Central memory CD8-positive, alpha-beta T cell (primary cell): ENCODE data around the gene PRKCH.

ENCODE experiments used
- ATAC-seq: fragments of 150-1000 bp; cut with Tn5 transposase; replicated peaks from 2 replicates; pipeline ENCODE4 v1.10.0; 2022; ENCODE audit warnings: mild to moderate bottlenecking, moderate FRiP score, moderate number of reproducible peaks; ENCODE audit not compliant: poor library complexity, severe bottlenecking; ENCODE audit errors: extremely low read depth
- DNase-seq, 2 donors: peaks; one replicate each; pipeline ENCODE4 v3.0.0; 2021; ENCODE audit warnings: low spot score in 2 of 2
- H3K27ac Mint-ChIP-seq: one replicate; pipeline ENCODE4 v1.8.0; 2022; ENCODE audit warnings: low read depth, mild to moderate bottlenecking, moderate library complexity, mixed read lengths
- H3K27me3 Mint-ChIP-seq: one replicate; pipeline ENCODE4 v1.8.0; 2022; ENCODE audit warnings: mixed read lengths
- H3K36me3 Mint-ChIP-seq: one replicate; pipeline ENCODE4 v1.8.0; 2022; ENCODE audit warnings: mild to moderate bottlenecking, moderate library complexity, mixed read lengths; ENCODE audit not compliant: insufficient read depth
- H3K4me1 Mint-ChIP-seq: one replicate; pipeline ENCODE4 v1.8.0; 2022; ENCODE audit warnings: mixed read lengths
- H3K4me3 Mint-ChIP-seq: one replicate; pipeline ENCODE4 v1.8.0; 2022; ENCODE audit warnings: mild to moderate bottlenecking, moderate library complexity, mixed read lengths
- H3K9me3 Mint-ChIP-seq: one replicate; pipeline ENCODE4 v1.8.0; 2022; ENCODE audit warnings: mixed read lengths

The PRKCH gene

DNA sequence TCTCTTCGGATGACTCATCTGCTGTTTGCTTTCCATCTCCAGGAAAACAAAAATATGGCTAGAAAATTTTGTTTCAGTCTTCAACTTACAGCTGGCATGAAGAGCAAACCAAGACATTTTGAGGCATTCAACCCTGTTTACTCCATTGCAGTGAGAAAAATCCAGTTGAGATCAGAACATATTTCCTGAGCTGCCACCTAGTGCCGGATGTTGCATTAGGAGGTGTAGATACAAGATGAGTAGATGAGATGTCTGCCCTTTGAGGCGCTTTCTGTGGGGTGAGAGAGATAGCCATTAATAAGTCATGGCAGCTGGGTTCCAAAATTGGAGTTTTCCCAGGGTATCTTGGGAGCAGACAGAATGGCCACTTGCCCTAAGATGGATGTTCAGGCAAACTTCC lies 171.1 kb downstream of the PRKCH start:
- peaks cover 21% of the 10 kb centered on the region for H3K4me1 Mint-ChIP-seq
- no peaks in the 10 kb centered on the region for H3K27me3 Mint-ChIP-seq
- H3K36me3 Mint-ChIP-seq: peaks cover 37% of the 10 kb centered on the region
- H3K4me3 Mint-ChIP-seq: no peak overlapping the region
- H3K27ac Mint-ChIP-seq: no peak overlapping the region
- no peak for DNase-seq
- peak; percentile 60 for ATAC-seq
- no peaks in the 10 kb centered on the region for H3K9me3 Mint-ChIP-seq

DNA sequence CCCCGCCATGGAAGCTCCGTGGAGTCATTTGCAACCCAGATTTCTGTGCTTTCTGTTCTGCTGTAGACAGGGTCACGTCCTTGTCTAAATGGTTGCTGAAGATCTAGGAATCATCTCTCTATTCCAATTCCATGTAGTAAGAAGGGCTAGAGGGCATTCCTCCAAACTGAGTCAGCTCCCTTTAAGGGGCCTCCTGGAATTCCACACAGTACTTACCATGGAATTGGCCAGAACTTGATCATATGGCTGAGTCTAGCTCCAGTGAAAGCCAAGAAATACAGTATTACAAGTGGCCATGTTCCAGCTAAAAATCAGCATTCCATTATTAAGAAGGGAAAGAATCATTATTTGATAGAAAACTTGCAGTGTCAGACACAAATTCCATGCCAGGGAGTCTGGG lies 171.9 kb downstream of the PRKCH start:
- Mint-ChIP-seq H3K27me3 (no peaks in the 10 kb centered on the region), H3K27ac (no peak overlapping the region), H3K36me3 (peaks cover 37% of the 10 kb centered on the region), H3K4me1 (peaks cover 21% of the 10 kb centered on the region), H3K9me3 (no peaks in the 10 kb centered on the region), H3K4me3 (no peak overlapping the region)
- ATAC-seq (no peak), DNase-seq (no peak)

DNA sequence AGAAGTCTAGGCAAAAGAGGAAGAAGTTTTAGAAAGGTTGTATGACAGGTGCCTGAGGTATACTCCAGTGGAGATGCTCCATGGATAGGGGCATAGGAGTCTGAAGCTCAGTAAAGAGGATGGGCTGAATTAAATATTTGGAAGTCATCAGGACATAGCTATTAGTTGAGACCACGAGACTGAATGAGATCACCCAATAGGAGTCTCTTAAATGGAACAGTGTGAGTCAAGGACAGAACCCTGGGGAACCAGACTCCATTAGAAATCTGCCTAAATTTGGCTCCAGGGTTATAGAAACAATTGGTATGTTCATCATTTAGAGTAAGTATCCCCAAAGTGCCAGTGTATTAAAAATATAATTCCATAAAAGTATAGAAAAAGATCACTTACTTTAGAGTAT lies 172.6 kb downstream of the PRKCH start:
- Mint-ChIP-seq H3K36me3 (peaks cover 36% of the 10 kb centered on the region), H3K9me3 (no peaks in the 10 kb centered on the region), H3K4me1 (peaks cover 29% of the 10 kb centered on the region), H3K27me3 (no peaks in the 10 kb centered on the region), H3K4me3 (no peak overlapping the region), H3K27ac (no peak overlapping the region)
- ATAC-seq (no peak), DNase-seq (no peak)

DNA sequence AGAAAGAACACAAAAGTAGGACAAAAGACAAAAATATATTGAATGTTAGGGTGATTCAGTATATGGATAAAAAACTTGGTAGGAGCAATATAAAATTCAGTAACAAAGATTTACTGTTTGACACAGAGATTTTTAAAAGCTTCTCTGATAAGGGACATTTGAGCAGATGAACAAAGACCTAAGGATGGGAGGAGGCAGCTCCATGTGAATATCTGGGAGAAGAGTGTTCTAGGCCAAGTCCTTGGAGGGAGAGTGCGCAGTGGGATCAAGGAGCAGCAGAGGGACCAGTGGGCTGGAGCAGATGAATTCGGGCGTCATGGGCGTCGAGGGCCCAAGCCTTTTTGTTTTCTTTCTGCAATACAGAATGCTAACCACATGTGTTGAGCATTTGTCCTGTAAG lies 174.4 kb downstream of the PRKCH start:
- H3K27ac Mint-ChIP-seq: peak overlapping the region; percentile 88
- no peaks in the 10 kb centered on the region for H3K27me3 Mint-ChIP-seq
- no peaks in the 10 kb centered on the region for H3K9me3 Mint-ChIP-seq
- DNase-seq (no peak), ATAC-seq (no peak)
- peaks cover 46% of the 10 kb centered on the region for H3K4me1 Mint-ChIP-seq
- H3K36me3 Mint-ChIP-seq: peaks cover 43% of the 10 kb centered on the region
- H3K4me3 Mint-ChIP-seq: no peak overlapping the region

DNA sequence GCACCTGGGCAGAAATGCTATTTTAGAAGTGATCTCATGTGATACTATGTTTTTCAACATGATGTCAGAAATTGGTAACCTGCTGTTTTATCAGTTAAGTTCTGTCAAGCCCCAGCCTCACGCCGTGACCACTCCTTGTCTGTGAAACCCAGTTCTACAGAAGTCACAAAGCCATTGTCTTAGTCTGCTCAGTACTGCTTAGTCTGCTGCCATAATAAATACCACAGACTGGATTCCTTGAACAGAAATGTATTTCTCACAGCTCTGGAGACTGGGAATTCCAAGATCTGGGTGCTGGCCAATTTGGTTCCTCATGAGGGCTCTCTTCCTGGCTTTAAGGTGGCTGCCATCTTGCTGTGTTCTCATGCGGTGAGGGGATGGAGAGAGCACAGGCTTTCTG lies 176.9 kb downstream of the PRKCH start:
- DNase-seq (no peak), ATAC-seq (no peak)
- Mint-ChIP-seq H3K4me1 (peaks cover 69% of the 10 kb centered on the region), H3K27ac (peak overlapping the region; percentile 67), H3K27me3 (no peaks in the 10 kb centered on the region), H3K36me3 (peaks cover 54% of the 10 kb centered on the region), H3K4me3 (no peak overlapping the region), H3K9me3 (no peaks in the 10 kb centered on the region)

DNA sequence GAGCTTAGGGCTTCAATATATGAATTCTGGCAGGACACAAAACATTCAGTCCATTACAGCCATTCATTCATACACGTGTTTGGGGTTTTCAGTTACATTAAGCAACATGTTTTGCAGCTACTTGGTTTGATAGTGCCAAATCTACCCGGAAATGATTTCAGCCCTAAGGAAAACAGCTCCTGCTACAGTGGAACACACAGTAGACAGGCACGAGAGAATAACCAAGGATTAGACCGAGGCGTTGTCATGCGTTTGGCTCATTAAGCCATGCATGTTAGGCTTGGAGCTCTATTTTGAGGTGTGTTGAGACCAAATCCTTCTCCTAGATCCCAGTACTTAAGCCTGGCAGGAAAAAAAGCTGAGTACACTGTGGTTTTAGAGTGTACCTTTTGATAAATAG lies 177.4 kb downstream of the PRKCH start:
- ATAC-seq: no peak
- Mint-ChIP-seq H3K36me3 (peaks cover 58% of the 10 kb centered on the region), H3K27me3 (no peaks in the 10 kb centered on the region), H3K9me3 (no peaks in the 10 kb centered on the region), H3K27ac (peak overlapping the region; percentile 67), H3K4me3 (no peak overlapping the region), H3K4me1 (peaks cover 74% of the 10 kb centered on the region)
- DNase-seq: no peak

DNA sequence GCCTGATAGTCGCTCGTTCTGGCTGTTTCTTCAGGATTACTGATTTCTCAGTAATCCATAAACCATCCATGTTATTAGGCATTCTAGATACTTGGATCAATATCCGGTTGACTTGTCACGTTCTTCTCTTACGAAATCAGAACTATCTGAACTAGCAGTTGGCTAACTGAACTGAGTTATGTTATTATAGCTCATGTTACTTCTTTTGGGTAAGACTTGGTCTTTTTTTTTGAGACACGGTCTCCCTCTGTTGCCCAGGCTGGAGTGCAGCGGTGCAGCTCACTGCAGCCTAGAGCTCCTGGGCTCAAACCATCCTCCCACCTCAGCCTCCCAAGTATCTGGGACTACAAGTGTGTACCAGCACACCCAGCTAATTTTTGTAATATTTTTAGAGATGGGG lies 178.6 kb downstream of the PRKCH start:
- ATAC-seq: no peak
- peak overlapping the region; percentile 97 for H3K27ac Mint-ChIP-seq
- peaks cover 62% of the 10 kb centered on the region for H3K36me3 Mint-ChIP-seq
- no peaks in the 10 kb centered on the region for H3K9me3 Mint-ChIP-seq
- no peak for DNase-seq
- H3K27me3 Mint-ChIP-seq: no peaks in the 10 kb centered on the region
- peaks cover 84% of the 10 kb centered on the region for H3K4me1 Mint-ChIP-seq
- H3K4me3 Mint-ChIP-seq: no peak overlapping the region

DNA sequence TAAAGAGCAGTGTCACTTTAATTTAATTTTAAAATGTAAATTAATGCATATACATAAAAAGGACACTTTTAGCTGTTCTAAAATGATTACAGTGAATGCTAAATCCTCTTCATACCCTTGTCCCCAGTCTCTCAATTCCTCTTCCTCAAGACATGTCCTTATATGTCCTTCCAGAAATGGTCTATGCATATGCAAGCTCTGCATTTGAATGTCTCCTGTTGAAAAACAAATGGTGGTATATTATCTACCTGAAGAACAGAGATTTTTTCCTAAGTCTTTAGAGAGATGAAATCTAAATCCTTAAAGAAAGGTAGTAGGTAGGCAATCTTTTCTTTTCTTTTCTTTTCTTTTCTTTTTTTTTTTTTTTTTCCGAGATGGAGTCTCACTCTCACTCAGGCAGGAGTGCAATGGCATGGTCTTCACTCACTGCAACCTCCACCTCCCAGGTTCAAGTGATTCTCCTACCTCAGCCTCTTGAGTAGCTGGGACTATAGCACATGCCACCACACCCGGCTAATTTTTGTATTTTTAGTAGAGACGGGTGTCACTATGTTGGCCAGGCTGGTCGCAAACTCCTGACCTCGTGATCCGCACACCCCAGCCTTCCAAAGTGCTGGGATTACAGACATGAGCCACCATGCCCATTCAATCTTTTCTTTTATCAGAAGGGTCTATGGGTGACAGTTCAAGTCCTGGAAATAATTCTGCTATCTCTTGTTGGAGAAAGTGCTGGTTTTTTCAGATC lies 180.5 kb downstream of the PRKCH start:
- no peaks in the 10 kb centered on the region for H3K9me3 Mint-ChIP-seq

DNA sequence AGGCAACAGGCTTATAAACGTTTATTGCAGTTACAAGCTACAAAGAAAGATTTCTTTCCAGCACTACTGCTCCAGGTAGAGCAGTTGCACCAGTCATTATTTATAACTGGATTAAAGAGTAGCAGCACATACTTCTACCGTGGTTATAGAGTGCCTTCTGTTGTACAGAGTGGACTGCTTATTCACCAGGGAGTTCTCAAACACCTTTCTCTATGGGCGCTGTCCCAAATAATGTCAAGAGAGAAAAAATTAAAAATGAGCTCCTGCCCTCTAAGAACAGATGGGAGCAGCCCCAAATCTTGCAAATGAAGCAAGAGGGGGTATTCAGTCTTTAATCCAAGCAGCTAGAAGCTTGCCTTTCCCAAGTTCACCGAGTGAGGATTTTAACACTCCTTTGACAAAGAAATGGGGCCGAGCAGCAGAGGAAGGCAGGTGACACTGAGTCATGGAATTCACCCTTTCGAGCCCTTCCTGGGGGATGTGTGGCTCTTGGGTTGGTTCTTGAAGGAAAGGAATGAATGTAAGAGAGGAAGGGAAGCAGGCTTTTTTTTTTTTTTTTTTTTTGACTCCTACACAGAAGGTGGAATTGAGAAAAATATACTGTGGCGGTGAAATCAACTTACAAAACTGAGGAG lies 181.2 kb downstream of the PRKCH start:
- H3K27ac Mint-ChIP-seq: peak overlapping the region; percentile 97
- DNase-seq (no peak), ATAC-seq (no peak)
- peaks cover 85% of the 10 kb centered on the region for H3K4me1 Mint-ChIP-seq
- H3K9me3 Mint-ChIP-seq: no peaks in the 10 kb centered on the region
- peak overlapping the region; percentile 66 for H3K4me3 Mint-ChIP-seq
- H3K36me3 Mint-ChIP-seq: peaks cover 64% of the 10 kb centered on the region
- H3K27me3 Mint-ChIP-seq: no peaks in the 10 kb centered on the region

More for the DNA sequence above, 180.5 kb downstream of the PRKCH start:
- DNase-seq: no peak
- Mint-ChIP-seq H3K27ac (peak overlapping the region; percentile 97), H3K4me1 (peaks cover 84% of the 10 kb centered on the region), H3K4me3 (peak overlapping the region; percentile 66), H3K27me3 (no peaks in the 10 kb centered on the region), H3K36me3 (peaks cover 64% of the 10 kb centered on the region)
- no peak for ATAC-seq

DNA sequence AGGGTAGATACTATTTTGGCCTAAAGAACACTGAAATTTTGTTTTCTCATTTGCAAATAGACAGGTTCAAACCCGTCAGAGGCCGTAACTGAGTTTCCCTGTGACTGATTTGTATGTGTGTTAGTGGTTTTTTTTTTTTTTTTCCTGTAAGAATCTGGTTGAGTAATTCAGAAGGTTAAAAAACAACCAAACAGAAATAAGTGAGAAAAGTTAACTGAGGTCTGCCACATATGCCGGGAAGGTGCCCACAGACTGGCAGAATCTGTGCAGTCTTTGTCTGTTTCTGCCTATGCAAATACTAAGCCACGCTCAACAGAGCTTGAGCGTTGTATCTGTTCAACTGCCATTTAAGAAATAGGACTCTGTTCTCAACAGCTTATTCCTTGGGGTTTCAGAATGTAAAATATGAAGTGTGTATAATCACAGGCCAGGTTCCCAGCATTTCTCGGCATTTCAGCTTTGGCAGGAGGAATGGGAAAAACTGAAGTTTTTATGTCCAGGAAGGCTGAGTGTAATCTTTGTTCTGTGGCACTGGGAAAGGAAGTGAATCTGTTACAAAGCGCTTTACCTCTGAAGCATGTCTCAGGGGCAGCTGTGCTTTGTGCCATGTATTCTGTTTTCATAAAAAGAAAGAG lies 181.9 kb downstream of the PRKCH start:
- no peaks in the 10 kb centered on the region for H3K9me3 Mint-ChIP-seq

DNA sequence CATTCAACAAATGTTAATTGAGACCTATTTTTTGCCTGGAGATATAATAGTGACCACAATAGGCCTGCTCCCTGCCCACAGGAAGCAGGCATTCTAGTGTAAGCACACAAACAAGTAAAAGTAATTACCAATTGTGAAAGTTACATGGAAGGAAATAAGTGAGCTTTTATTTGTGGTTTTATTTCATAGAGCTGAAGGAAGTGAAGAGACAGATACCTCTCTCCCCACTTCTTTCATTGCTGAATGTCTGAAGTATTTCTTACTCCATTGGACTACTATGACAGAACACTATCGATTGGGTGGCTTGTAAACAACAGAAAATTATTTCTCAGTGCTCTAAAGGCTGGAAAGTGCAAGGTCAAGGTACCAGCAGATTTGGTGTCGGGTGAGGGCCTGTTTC lies 183.5 kb downstream of the PRKCH start:
- Mint-ChIP-seq H3K4me3 (no peak overlapping the region), H3K9me3 (no peaks in the 10 kb centered on the region), H3K27me3 (no peaks in the 10 kb centered on the region), H3K27ac (peak overlapping the region; percentile 97), H3K4me1 (peaks cover 91% of the 10 kb centered on the region), H3K36me3 (peaks cover 68% of the 10 kb centered on the region)
- ATAC-seq: no peak
- no peak for DNase-seq

More for the DNA sequence above, 181.9 kb downstream of the PRKCH start:
- Mint-ChIP-seq H3K27ac (peak overlapping the region; percentile 97), H3K36me3 (peaks cover 65% of the 10 kb centered on the region), H3K27me3 (no peaks in the 10 kb centered on the region), H3K4me3 (peak overlapping the region; percentile 66), H3K4me1 (peaks cover 92% of the 10 kb centered on the region)
- ATAC-seq (peak; percentile 92), DNase-seq (peak; percentile 33 to 64)

DNA sequence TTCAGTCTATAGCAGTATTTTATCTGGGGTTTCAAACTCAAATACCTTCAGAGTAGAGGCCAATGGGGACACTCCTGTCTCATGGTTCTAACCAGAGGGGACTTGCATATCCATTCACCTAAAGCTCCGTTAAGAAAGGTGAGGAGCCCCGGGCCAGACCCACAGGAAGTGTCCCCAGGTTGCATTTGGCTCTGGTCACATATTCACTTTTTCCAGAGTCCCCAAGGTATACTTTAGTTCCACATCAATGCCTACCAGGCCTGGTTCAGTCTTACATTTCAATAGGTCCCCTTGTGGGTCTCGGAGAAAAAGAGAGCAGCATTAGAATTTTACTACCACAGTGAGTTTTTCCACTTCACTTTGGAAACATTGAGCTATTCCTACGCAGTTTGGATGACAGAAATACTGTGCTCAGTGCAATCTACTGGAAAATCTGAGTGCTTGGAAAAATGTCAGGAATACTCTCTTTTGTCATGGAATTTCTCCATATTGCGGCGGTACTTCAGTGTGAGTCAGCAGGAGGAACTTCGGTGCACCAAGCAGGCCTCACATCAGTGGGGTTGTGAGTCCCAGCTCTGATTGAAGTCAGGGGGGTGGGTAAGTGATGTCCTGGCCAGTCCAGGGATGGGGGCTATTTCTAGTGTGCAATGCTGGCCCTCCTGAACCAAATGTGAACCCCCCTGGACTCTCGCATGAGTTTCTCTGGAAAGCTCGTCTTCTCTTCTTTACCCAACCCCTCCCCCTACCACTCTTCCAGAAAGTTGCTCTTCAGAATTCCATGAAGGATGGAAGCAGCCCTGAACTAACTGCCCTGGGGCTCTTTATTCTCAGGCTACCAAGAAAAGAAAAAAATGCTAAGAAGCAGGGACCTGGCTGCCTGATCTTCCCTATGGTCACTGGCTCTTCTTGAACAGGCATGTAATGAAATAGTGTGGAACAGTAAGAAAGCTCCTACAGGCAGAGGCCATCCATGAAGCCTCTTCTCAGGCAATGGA lies 184.7 kb downstream of the PRKCH start:
- DNase-seq: no peak
- Mint-ChIP-seq H3K4me3 (peak overlapping the region; percentile 40), H3K4me1 (peaks cover 91% of the 10 kb centered on the region), H3K9me3 (no peaks in the 10 kb centered on the region), H3K36me3 (peaks cover 72% of the 10 kb centered on the region), H3K27me3 (no peaks in the 10 kb centered on the region), H3K27ac (peak overlapping the region; percentile 97)
- no peak for ATAC-seq
